Astrocyte (in vitro differentiated cells and primary cell): Measurements from ENCODE around the gene TRNAU1AP. TPM values are rescaled to one million over a fixed set of nuclear protein-coding genes. Genes with fewer than 3 reads are reported as not detected.

Source experiments
- DNase-seq: peaks from one replicate; pipeline ENCODE4 v3.0.0-alpha.2; 2010; ENCODE audit warnings: low read depth
- FAIRE-seq: peaks from 2 replicates; lab custom pipeline; 2011; peaks lifted over from hg19 to GRCh38; lab: Jason Lieb, UNC
- H2AFZ ChIP-seq: 2 replicates; pipeline ENCODE4 v1.6.0; 2012; ENCODE audit warnings: low read depth, low read length, inconsistent platforms
- H3K27ac ChIP-seq: 2 replicates; pipeline ENCODE4 v1.5.1; 2011; ENCODE audit warnings: low read depth, low read length, inconsistent platforms
- H3K27me3 ChIP-seq: 2 replicates; pipeline ENCODE4 v1.6.0; 2011; ENCODE audit warnings: low read length, inconsistent platforms; ENCODE audit not compliant: insufficient read depth
- H3K36me3 ChIP-seq: 2 replicates; pipeline ENCODE4 v1.5.1; 2011; ENCODE audit warnings: low read length, inconsistent platforms; ENCODE audit not compliant: insufficient read depth
- H3K4me1 ChIP-seq: 2 replicates; pipeline ENCODE4 v1.5.1; 2011; ENCODE audit warnings: low read length, inconsistent platforms; ENCODE audit not compliant: insufficient read depth
- H3K4me2 ChIP-seq: 2 replicates; pipeline ENCODE4 v1.6.0; 2012; ENCODE audit warnings: low read length, inconsistent platforms
- H3K4me3 ChIP-seq: 2 replicates; pipeline ENCODE4 v1.5.1; 2011; ENCODE audit warnings: low read depth, mild to moderate bottlenecking, low read length, inconsistent platforms; ENCODE audit not compliant: insufficient read depth
- H3K79me2 ChIP-seq: 2 replicates; pipeline ENCODE4 v1.6.0; 2012; ENCODE audit warnings: mild to moderate bottlenecking, low read length, inconsistent platforms; ENCODE audit not compliant: insufficient read depth
- H3K9ac ChIP-seq: 2 replicates; pipeline ENCODE4 v1.6.0; 2012; ENCODE audit warnings: mild to moderate bottlenecking, low read length, inconsistent platforms
- H3K9me3 ChIP-seq: 2 replicates; pipeline ENCODE4 v1.5.1; 2012; ENCODE audit warnings: low read depth, mild to moderate bottlenecking, low read length, inconsistent platforms; ENCODE audit not compliant: insufficient read depth
- H4K20me1 ChIP-seq: 2 replicates; pipeline ENCODE4 v1.6.0; 2012; ENCODE audit warnings: low read length, inconsistent platforms; ENCODE audit not compliant: insufficient read depth
- H3K27ac Mint-ChIP-seq: one replicate; pipeline ENCODE4 v1.8.0; 2021; ENCODE audit warnings: mild to moderate bottlenecking, mixed read lengths; ENCODE audit not compliant: unreplicated experiment
- H3K27me3 Mint-ChIP-seq: one replicate; pipeline ENCODE4 v1.8.0; 2021; ENCODE audit warnings: low read depth, mixed read lengths; ENCODE audit not compliant: unreplicated experiment
- H3K36me3 Mint-ChIP-seq: one replicate; pipeline ENCODE4 v1.8.0; 2021; ENCODE audit warnings: low read depth, mixed read lengths; ENCODE audit not compliant: unreplicated experiment
- H3K4me1 Mint-ChIP-seq: one replicate; pipeline ENCODE4 v1.8.0; 2021; ENCODE audit warnings: low read depth, mixed read lengths; ENCODE audit not compliant: unreplicated experiment
- H3K4me3 Mint-ChIP-seq: one replicate; pipeline ENCODE4 v1.8.0; 2021; ENCODE audit warnings: mild to moderate bottlenecking, moderate library complexity, mixed read lengths; ENCODE audit not compliant: unreplicated experiment
- H3K9me3 Mint-ChIP-seq: one replicate; pipeline ENCODE4 v1.8.0; 2021; ENCODE audit warnings: mild to moderate bottlenecking, mixed read lengths; ENCODE audit not compliant: unreplicated experiment
- EZH2 ChIP-seq: IDR thresholded peaks from 2 replicates; pipeline ENCODE4 v1.6.1; 2012; ENCODE audit warnings: mild to moderate bottlenecking, low read length, inconsistent platforms; ENCODE audit not compliant: insufficient read depth
- total RNA-seq: library from RNA; stranded (reverse); gene quantifications from 2 replicates; pipeline ENCODE4 v1.2.1, GENCODE V29; 2021
- TF ChIP-seq, protein P1 (sequence below): IDR thresholded peaks from 2 replicates; pipeline ENCODE4 v1.5.1; 2011; ENCODE audit warnings: low read depth, mild to moderate bottlenecking, inconsistent platforms, low read length, moderate library complexity; ENCODE audit not compliant: insufficient read depth

TRNAU1AP gene
- total RNA-seq, 1 donor from 2014 or later, result 21.7 TPM

DNA sequence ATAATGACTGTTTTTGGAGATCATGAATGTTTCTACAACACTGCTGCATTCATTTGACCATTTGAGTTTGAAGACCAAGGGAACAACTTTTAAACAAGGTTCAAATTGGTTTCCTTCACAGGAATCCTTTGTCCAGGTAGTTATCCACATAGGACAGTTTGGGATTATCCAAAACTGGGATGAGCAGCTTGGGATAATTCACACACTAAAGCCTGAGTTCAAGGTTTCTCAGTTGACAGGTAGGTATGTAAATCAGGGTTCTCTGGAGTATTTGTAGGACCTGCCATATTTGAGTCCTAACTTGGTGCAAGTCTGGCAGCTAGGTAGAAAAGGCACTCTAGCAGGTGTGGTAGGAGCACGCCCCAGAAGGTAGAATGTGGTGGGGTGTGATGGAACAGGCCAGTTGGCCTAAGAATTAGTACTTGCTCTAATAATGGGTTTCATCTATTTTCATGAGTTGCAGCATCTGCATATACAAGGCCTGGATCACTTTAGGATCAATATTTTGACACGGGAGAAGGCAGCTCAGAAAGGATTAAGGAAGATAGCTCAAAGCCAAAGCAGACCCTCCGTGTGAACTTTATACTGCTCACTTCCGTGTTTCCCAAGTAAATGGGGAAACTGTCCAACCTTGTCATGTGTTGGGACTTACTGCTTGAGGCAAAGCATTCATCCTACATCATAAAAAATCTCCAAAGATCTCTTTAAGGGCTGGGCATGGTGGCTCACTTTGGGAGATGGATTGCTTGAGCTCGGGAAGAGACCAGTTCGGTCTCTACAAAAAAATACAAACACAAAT lies 25.1 kb downstream of the TRNAU1AP start:
- Mint-ChIP-seq H3K9me3 (no peaks in the 10 kb centered on the region), H3K27me3 (no peaks in the 10 kb centered on the region), H3K4me3 (peak overlapping the region; percentile 11), H3K27ac (no peak overlapping the region), H3K36me3 (peaks cover 18% of the 10 kb centered on the region), H3K4me1 (peaks cover 18% of the 10 kb centered on the region)
- no peaks in the 10 kb centered on the region for H3K9me3 ChIP-seq
- H4K20me1 ChIP-seq, result peaks cover 48% of the 10 kb centered on the region
- H3K79me2 ChIP-seq, result peaks cover 32% of the 10 kb centered on the region
- peaks cover 13% of the 10 kb centered on the region for H3K4me1 ChIP-seq
- TF ChIP-seq, protein P1, sequence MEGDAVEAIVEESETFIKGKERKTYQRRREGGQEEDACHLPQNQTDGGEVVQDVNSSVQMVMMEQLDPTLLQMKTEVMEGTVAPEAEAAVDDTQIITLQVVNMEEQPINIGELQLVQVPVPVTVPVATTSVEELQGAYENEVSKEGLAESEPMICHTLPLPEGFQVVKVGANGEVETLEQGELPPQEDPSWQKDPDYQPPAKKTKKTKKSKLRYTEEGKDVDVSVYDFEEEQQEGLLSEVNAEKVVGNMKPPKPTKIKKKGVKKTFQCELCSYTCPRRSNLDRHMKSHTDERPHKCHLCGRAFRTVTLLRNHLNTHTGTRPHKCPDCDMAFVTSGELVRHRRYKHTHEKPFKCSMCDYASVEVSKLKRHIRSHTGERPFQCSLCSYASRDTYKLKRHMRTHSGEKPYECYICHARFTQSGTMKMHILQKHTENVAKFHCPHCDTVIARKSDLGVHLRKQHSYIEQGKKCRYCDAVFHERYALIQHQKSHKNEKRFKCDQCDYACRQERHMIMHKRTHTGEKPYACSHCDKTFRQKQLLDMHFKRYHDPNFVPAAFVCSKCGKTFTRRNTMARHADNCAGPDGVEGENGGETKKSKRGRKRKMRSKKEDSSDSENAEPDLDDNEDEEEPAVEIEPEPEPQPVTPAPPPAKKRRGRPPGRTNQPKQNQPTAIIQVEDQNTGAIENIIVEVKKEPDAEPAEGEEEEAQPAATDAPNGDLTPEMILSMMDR, result no peak
- TF ChIP-seq EZH2, result no peak
- FAIRE-seq (no peak), DNase-seq (no peak)
- no peak overlapping the region for H3K4me3 ChIP-seq
- no peaks in the 10 kb centered on the region for H3K27me3 ChIP-seq
- no peak overlapping the region for H2AFZ ChIP-seq
- no peak overlapping the region for H3K9ac ChIP-seq
- H3K4me2 ChIP-seq, result no peak overlapping the region
- H3K36me3 ChIP-seq, result peaks cover 38% of the 10 kb centered on the region
- no peak overlapping the region for H3K27ac ChIP-seq

DNA sequence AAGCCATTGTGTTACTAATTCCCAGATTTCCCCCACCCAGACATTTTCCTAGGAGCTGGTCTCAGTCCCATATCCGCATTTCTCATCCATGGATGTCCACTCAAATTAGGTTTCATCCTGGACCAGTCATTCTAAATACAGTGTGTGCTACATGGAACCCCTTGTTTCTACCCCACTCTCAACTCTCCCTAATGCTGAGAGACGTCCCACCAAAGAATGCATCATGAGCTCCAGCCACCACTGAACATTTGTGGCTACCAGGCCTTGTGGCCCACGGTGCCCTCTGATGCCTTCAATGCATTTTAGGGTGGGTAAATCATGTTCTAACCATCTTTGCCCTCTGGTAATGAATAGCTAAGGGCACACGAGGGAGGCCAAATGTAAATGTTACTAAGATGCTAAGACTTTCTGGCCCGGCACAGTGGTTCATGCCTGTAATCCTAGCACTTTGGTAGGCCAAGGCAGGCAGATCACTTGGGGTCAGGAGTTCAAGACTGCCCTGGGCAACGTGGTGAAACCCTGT lies 25.9 kb downstream of the TRNAU1AP start:
- peak overlapping the region; percentile 93 for H3K4me2 ChIP-seq
- TF ChIP-seq, protein P1, result no peak
- TF ChIP-seq EZH2, result no peak
- no peak for DNase-seq
- H3K9me3 ChIP-seq, result no peaks in the 10 kb centered on the region
- peaks cover 48% of the 10 kb centered on the region for H4K20me1 ChIP-seq
- no peak overlapping the region for H3K27ac ChIP-seq
- H3K9ac ChIP-seq, result peak overlapping the region; percentile 90
- H3K36me3 Mint-ChIP-seq, result peaks cover 18% of the 10 kb centered on the region
- no peak overlapping the region for H2AFZ ChIP-seq
- peak overlapping the region; percentile 53 for H3K27ac Mint-ChIP-seq
- peaks cover 15% of the 10 kb centered on the region for H3K4me1 ChIP-seq
- no peak for FAIRE-seq
- H3K4me3 ChIP-seq, result no peak overlapping the region
- peaks cover 32% of the 10 kb centered on the region for H3K79me2 ChIP-seq
- no peaks in the 10 kb centered on the region for H3K9me3 Mint-ChIP-seq
- no peaks in the 10 kb centered on the region for H3K27me3 ChIP-seq
- H3K36me3 ChIP-seq, result peaks cover 38% of the 10 kb centered on the region
- H3K27me3 Mint-ChIP-seq, result no peaks in the 10 kb centered on the region
- peaks cover 18% of the 10 kb centered on the region for H3K4me1 Mint-ChIP-seq
- H3K4me3 Mint-ChIP-seq, result peak overlapping the region; percentile 45

DNA sequence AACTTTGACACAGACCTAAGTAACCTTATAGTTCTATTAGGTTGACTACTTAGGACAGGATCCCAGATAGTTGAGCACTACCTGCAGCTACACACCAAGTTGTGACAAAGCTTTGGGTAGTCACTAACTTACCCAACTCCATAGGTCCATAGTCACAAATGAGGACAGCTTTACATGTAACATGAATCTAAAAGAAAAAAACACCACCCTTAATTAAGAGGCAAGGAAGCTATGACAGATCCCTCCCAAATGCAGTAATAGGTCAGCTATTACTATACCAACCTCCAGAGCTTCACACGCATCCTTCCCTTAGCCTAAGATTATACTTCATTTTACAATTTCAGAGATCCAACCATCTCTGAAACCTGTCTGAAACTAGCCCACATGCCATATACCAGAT lies 26.5 kb downstream of the TRNAU1AP start:
- no peaks in the 10 kb centered on the region for H3K9me3 ChIP-seq
- FAIRE-seq (no peak), DNase-seq (no peak)
- H2AFZ ChIP-seq, result no peak overlapping the region
- H3K4me1 Mint-ChIP-seq, result peaks cover 18% of the 10 kb centered on the region
- H3K4me2 ChIP-seq, result peak overlapping the region; percentile 93
- peak overlapping the region; percentile 38 for H3K27ac Mint-ChIP-seq
- peaks cover 36% of the 10 kb centered on the region for H3K36me3 ChIP-seq
- H3K4me3 ChIP-seq, result peak overlapping the region; percentile 98
- peaks cover 18% of the 10 kb centered on the region for H3K36me3 Mint-ChIP-seq
- H3K27me3 Mint-ChIP-seq, result no peaks in the 10 kb centered on the region
- no peak overlapping the region for H3K27ac ChIP-seq
- H3K9me3 Mint-ChIP-seq, result no peaks in the 10 kb centered on the region
- H3K4me3 Mint-ChIP-seq, result peak overlapping the region; percentile 97
- H3K4me1 ChIP-seq, result peaks cover 15% of the 10 kb centered on the region
- TF ChIP-seq, protein P1, result no peak
- no peak for TF ChIP-seq EZH2
- H3K79me2 ChIP-seq, result peaks cover 32% of the 10 kb centered on the region
- H4K20me1 ChIP-seq, result peaks cover 48% of the 10 kb centered on the region
- no peaks in the 10 kb centered on the region for H3K27me3 ChIP-seq
- H3K9ac ChIP-seq, result peak overlapping the region; percentile 90
